ENCODE data around the gene FGD6. TPM values are rescaled to one million over a fixed set of nuclear protein-coding genes. Genes with fewer than 3 reads are reported as not detected.

The FGD6 gene
- total and polyA plus RNA-seq, 2 experiments from 2014 or later = 12.9 to 32.4 TPM

DNA sequence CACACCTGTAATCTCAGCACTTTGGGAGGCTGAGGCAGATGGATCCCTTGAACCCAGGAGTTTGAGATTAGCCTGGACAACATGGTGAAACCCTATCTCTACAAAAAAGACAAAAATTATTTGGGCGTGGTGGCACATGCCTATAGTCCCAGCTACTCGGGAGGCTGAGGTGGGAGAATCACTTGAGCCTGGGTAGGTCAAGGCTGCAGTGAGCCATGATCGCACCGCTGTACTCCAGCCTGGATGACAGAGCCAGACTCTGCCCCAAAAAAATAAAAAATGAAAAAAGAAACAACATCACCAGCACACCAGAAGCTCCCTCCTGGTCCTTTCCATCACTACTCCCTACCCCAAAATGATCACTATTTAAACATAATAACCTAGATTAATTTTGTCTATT, 2.9 kb upstream of the FGD6 start:
- no peak overlapping the region for H3K27ac Mint-ChIP-seq

More for the DNA sequence above, 2.9 kb upstream of the FGD6 start:
- H3K27me3 Mint-ChIP-seq (ENCODE audit: insufficient read depth, low read depth, poor library complexity) = peaks cover 10% of the 10 kb centered on the region
- Histone ChIP-seq H3K79me2 (replicated peaks; ENCODE audit: insufficient read depth) (peaks cover 87% of the 10 kb centered on the region), H3K4me1 (ENCODE audit: insufficient read depth) (peaks cover 11% of the 10 kb centered on the region), H4K20me1 (replicated peaks; ENCODE audit: insufficient read depth) (peaks cover 7% of the 10 kb centered on the region; the same call in 1 of the 2 replicates), H3K4me3 (no peak overlapping the region), H3K36me3 (ENCODE audit: insufficient read depth) (no peaks in the 10 kb centered on the region), H3K27me3 (ENCODE audit: insufficient read depth) (no peaks in the 10 kb centered on the region), H3F3A (replicated peaks; ENCODE audit: low read depth) (no peaks in the 10 kb centered on the region), H3K27ac (ENCODE audit: low read depth) (no peak overlapping the region), H3K9me2 (ENCODE audit: insufficient read depth) (no peaks in the 10 kb centered on the region), H2AFZ (no peak overlapping the region), H3K4me2 (no peak overlapping the region)
- no peak for DNase-seq (ENCODE audit: low spot score)
- H3K9me3 Mint-ChIP-seq = no peaks in the 10 kb centered on the region
- TF ChIP-seq ZNF114 (CRISPR knock-in tag; IDR thresholded peaks at IDR 0.05) (no peak), ZNF331 (CRISPR knock-in tag; IDR thresholded peaks at IDR 0.05; ENCODE audit: low read depth) (no peak), CREB1 (CRISPR knock-in tag; IDR thresholded peaks at IDR 0.05; ENCODE audit: low read depth) (no peak), JUNB (IDR thresholded peaks at IDR 0.05; ENCODE audit: unreplicated experiment) (no peak)
- TF ChIP-seq, protein P1, sequence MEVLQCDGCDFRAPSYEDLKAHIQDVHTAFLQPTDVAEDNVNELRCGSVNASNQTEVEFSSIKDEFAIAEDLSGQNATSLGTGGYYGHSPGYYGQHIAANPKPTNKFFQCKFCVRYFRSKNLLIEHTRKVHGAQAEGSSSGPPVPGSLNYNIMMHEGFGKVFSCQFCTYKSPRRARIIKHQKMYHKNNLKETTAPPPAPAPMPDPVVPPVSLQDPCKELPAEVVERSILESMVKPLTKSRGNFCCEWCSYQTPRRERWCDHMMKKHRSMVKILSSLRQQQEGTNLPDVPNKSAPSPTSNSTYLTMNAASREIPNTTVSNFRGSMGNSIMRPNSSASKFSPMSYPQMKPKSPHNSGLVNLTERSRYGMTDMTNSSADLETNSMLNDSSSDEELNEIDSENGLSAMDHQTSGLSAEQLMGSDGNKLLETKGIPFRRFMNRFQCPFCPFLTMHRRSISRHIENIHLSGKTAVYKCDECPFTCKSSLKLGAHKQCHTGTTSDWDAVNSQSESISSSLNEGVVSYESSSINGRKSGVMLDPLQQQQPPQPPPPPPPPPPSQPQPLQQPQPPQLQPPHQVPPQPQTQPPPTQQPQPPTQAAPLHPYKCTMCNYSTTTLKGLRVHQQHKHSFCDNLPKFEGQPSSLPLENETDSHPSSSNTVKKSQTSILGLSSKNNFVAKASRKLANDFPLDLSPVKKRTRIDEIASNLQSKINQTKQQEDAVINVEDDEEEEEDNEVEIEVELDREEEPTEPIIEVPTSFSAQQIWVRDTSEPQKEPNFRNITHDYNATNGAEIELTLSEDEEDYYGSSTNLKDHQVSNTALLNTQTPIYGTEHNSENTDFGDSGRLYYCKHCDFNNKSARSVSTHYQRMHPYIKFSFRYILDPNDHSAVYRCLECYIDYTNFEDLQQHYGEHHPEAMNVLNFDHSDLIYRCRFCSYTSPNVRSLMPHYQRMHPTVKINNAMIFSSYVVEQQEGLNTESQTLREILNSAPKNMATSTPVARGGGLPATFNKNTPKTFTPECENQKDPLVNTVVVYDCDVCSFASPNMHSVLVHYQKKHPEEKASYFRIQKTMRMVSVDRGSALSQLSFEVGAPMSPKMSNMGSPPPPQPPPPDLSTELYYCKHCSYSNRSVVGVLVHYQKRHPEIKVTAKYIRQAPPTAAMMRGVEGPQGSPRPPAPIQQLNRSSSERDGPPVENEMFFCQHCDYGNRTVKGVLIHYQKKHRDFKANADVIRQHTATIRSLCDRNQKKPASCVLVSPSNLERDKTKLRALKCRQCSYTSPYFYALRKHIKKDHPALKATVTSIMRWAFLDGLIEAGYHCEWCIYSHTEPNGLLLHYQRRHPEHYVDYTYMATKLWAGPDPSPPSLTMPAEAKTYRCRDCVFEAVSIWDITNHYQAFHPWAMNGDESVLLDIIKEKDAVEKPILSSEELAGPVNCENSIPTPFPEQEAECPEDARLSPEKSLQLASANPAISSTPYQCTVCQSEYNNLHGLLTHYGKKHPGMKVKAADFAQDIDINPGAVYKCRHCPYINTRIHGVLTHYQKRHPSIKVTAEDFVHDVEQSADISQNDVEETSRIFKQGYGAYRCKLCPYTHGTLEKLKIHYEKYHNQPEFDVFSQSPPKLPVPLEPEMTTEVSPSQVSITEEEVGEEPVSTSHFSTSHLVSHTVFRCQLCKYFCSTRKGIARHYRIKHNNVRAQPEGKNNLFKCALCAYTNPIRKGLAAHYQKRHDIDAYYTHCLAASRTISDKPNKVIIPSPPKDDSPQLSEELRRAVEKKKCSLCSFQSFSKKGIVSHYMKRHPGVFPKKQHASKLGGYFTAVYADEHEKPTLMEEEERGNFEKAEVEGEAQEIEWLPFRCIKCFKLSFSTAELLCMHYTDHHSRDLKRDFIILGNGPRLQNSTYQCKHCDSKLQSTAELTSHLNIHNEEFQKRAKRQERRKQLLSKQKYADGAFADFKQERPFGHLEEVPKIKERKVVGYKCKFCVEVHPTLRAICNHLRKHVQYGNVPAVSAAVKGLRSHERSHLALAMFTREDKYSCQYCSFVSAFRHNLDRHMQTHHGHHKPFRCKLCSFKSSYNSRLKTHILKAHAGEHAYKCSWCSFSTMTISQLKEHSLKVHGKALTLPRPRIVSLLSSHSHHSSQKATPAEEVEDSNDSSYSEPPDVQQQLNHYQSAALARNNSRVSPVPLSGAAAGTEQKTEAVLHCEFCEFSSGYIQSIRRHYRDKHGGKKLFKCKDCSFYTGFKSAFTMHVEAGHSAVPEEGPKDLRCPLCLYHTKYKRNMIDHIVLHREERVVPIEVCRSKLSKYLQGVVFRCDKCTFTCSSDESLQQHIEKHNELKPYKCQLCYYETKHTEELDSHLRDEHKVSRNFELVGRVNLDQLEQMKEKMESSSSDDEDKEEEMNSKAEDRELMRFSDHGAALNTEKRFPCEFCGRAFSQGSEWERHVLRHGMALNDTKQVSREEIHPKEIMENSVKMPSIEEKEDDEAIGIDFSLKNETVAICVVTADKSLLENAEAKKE (CRISPR knock-in tag; IDR thresholded peaks at IDR 0.05) = no peak
- H3K36me3 Mint-ChIP-seq (ENCODE audit: low read depth) = peaks cover 23% of the 10 kb centered on the region
- peaks cover 34% of the 10 kb centered on the region for H3K4me1 Mint-ChIP-seq
- H3K4me3 Mint-ChIP-seq = peak overlapping the region; percentile 89
- no peak for ATAC-seq
